ENCODE data around the gene POLR2F. TPM values are rescaled to one million over a fixed set of nuclear protein-coding genes. Genes with fewer than 3 reads are reported as not detected.
A peak's percentile ranks its signal among the peaks of the same experiment; 100 is the strongest.

The POLR2F gene
- total RNA-seq, 1 experiment from 2014 or later, result 138 TPM

DNA sequence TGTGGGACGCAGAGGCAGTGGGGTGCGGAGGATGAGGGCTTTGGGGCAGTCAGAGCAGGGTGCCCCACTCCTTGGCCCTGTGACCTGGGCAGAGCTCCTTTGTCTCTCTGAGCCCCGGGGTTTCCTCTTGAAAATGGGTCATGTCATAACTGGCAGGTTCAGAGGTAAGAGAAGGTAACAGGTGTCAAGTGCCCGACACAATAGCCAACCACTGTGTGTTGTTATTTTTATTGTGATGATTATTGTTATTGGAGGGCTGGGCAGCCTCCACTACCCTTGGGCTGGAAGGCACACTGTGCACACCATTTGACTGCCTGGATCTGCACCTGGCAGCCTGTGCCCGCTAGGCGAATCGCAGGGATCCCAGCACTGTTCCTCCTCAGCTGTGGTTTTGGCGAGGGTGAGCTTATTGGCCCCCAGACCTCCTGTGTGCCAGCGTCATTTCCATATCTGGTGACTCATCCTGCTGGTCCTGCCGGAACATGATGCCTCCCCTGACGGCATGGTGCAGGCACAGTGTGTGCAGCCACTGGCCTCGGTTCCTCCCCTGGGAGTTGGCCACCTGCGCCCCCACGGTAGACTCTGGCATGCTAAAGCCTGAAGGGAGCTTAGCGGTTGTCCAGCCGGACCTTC, 46.3 kb downstream of the POLR2F start:
- DNase-seq (ENCODE audit: low spot score) (no peak), ATAC-seq (peak; percentile 45)
- Mint-ChIP-seq H3K9me3 (no peaks in the 10 kb centered on the region), H3K27me3 (ENCODE audit: low read depth) (peaks cover 2% of the 10 kb centered on the region; the same call in 1 of the 2 replicates), H3K36me3 (no peaks in the 10 kb centered on the region), H3K4me3 (no peak overlapping the region), H3K4me1 (peaks cover 27% of the 10 kb centered on the region), H3K27ac (0 out of 2 replicates have a peak overlapping the region, but pooled peaks have one; percentile 7)
- TF ChIP-seq RORB (CRISPR knock-in tag; IDR thresholded peaks at IDR 0.05) (no peak), PRRX2 (CRISPR knock-in tag; IDR thresholded peaks at IDR 0.05) (no peak), FOXP4 (CRISPR knock-in tag; IDR thresholded peaks at IDR 0.05) (no peak), ZNF532 (CRISPR knock-in tag; IDR thresholded peaks at IDR 0.05; ENCODE audit: borderline replicate concordance) (no peak)
- TF ChIP-seq, protein P1, sequence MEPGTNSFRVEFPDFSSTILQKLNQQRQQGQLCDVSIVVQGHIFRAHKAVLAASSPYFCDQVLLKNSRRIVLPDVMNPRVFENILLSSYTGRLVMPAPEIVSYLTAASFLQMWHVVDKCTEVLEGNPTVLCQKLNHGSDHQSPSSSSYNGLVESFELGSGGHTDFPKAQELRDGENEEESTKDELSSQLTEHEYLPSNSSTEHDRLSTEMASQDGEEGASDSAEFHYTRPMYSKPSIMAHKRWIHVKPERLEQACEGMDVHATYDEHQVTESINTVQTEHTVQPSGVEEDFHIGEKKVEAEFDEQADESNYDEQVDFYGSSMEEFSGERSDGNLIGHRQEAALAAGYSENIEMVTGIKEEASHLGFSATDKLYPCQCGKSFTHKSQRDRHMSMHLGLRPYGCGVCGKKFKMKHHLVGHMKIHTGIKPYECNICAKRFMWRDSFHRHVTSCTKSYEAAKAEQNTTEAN (CRISPR knock-in tag; IDR thresholded peaks at IDR 0.05), result no peak
- TF ChIP-seq, protein P2, sequence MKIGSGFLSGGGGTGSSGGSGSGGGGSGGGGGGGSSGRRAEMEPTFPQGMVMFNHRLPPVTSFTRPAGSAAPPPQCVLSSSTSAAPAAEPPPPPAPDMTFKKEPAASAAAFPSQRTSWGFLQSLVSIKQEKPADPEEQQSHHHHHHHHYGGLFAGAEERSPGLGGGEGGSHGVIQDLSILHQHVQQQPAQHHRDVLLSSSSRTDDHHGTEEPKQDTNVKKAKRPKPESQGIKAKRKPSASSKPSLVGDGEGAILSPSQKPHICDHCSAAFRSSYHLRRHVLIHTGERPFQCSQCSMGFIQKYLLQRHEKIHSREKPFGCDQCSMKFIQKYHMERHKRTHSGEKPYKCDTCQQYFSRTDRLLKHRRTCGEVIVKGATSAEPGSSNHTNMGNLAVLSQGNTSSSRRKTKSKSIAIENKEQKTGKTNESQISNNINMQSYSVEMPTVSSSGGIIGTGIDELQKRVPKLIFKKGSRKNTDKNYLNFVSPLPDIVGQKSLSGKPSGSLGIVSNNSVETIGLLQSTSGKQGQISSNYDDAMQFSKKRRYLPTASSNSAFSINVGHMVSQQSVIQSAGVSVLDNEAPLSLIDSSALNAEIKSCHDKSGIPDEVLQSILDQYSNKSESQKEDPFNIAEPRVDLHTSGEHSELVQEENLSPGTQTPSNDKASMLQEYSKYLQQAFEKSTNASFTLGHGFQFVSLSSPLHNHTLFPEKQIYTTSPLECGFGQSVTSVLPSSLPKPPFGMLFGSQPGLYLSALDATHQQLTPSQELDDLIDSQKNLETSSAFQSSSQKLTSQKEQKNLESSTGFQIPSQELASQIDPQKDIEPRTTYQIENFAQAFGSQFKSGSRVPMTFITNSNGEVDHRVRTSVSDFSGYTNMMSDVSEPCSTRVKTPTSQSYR (CRISPR knock-in tag; IDR thresholded peaks at IDR 0.05), result no peak
- TF ChIP-seq, protein P3, sequence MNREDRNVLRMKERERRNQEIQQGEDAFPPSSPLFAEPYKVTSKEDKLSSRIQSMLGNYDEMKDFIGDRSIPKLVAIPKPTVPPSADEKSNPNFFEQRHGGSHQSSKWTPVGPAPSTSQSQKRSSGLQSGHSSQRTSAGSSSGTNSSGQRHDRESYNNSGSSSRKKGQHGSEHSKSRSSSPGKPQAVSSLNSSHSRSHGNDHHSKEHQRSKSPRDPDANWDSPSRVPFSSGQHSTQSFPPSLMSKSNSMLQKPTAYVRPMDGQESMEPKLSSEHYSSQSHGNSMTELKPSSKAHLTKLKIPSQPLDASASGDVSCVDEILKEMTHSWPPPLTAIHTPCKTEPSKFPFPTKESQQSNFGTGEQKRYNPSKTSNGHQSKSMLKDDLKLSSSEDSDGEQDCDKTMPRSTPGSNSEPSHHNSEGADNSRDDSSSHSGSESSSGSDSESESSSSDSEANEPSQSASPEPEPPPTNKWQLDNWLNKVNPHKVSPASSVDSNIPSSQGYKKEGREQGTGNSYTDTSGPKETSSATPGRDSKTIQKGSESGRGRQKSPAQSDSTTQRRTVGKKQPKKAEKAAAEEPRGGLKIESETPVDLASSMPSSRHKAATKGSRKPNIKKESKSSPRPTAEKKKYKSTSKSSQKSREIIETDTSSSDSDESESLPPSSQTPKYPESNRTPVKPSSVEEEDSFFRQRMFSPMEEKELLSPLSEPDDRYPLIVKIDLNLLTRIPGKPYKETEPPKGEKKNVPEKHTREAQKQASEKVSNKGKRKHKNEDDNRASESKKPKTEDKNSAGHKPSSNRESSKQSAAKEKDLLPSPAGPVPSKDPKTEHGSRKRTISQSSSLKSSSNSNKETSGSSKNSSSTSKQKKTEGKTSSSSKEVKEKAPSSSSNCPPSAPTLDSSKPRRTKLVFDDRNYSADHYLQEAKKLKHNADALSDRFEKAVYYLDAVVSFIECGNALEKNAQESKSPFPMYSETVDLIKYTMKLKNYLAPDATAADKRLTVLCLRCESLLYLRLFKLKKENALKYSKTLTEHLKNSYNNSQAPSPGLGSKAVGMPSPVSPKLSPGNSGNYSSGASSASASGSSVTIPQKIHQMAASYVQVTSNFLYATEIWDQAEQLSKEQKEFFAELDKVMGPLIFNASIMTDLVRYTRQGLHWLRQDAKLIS (CRISPR knock-in tag; IDR thresholded peaks at IDR 0.05; ENCODE audit: borderline replicate concordance), result no peak
- POLR2A ChIA-PET, result no interaction called here
- CTCF ChIA-PET, result interaction anchor here (0.6 to 1.5 kb wide), 5 partner anchors 12 to 182 kb away, joined by 3 to 6 read pairs (median 3); no protein-coding TSS in a partner anchor

DNA sequence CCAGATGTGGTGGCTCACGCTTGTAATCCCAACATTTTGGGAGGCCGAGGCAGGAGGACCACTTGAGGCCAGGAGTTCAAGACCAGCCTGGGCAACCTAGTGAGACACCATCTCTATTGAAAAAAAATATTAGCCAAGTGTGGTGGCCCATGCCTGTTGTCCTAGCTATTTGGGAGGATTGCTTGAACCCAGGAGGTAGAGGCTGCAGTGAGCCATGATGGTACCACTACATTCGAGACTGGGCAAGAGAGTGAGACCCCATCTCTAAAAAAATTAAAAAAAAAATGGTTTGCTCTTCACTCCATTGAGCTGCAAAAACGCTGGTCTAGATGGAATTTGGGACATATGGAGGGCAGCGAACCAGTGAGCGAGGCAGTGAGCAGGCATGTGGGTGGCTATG, 52.4 kb downstream of the POLR2F start:
- no peak for ATAC-seq
- TF ChIP-seq, protein P2 (CRISPR knock-in tag; IDR thresholded peaks at IDR 0.05), result no peak
- TF ChIP-seq ZNF121 (CRISPR knock-in tag; IDR thresholded peaks at IDR 0.05), result peak; percentile 46; the same call in 1 of the 2 replicates
- Mint-ChIP-seq H3K36me3 (no peaks in the 10 kb centered on the region), H3K27ac (no peak overlapping the region; the same call in 1 of the 2 replicates), H3K9me3 (no peaks in the 10 kb centered on the region), H3K4me3 (no peak overlapping the region), H3K27me3 (ENCODE audit: low read depth) (peaks cover 2% of the 10 kb centered on the region; the same call in 1 of the 2 replicates), H3K4me1 (no peaks in the 10 kb centered on the region)
- ChIA-PET POLR2A (no interaction called here), CTCF (interaction anchor here (1.5 kb wide), 1 partner anchor 23 kb away, joined by 4 read pairs; no protein-coding TSS in a partner anchor)
- DNase-seq (ENCODE audit: low spot score), result no peak

Data from WTC11 (cell line).